Measurements from ENCODE around the gene TRPV5. TPM values are rescaled to one million over a fixed set of nuclear protein-coding genes. Genes with fewer than 3 reads are reported as not detected.

Gene TRPV5
- total RNA-seq, 5 donors from 2014 or later (not counting 1 experiment from before 2014, with no cell fraction given), result not detected

GRCh38 chr7:142963993-142964392 lies 30.4 kb upstream of the TRPV5 start:
- no peaks in the 10 kb centered on the region for H3K9me3 Mint-ChIP-seq
- ChIA-PET CTCF (no interaction called here), POLR2A (no interaction called here)
- no peak overlapping the region for H3K27ac Mint-ChIP-seq
- no peak overlapping the region for H3K4me3 Mint-ChIP-seq
- H3K4me1 Mint-ChIP-seq, result no peaks in the 10 kb centered on the region
- no peak overlapping the region for H3K4me3 ChIP-seq (ENCODE audit: control insufficient read depth in 1 of 2, extremely low read depth in 1 of 2, low read length in 1 of 2)
- H3K9me3 ChIP-seq, result no peaks in the 10 kb centered on the region
- ATAC-seq (replicated peaks in 1 of 4) (no peak), DNase-seq (no peak)
- peaks cover 35 to 58% of the 10 kb centered on the region in 2 donors for H3K27me3 Mint-ChIP-seq
- H3K27ac ChIP-seq (ENCODE audit: low read length), result no peak overlapping the region
- H3K36me3 ChIP-seq (ENCODE audit: control insufficient read depth in 2 of 2, extremely low read depth in 1 of 2, insufficient read depth in 1 of 2, low read length in 1 of 2), result no peaks in the 10 kb centered on the region
- WGBS (ENCODE audit: insufficient coverage), result 63% methylated on average over 2 of the region's 2 CpGs
- peaks cover 0 to 29% of the 10 kb centered on the region in 2 experiments for H3K27me3 ChIP-seq (replicated peaks in 1 of 2; ENCODE audit: control insufficient read depth in 2 of 2, extremely low read depth in 1 of 2, insufficient read depth in 2 of 2, low read length in 1 of 2)
- H3K36me3 Mint-ChIP-seq, result no peaks in the 10 kb centered on the region
- H3K4me1 ChIP-seq (ENCODE audit: control insufficient read depth in 1 of 2, extremely low read depth in 1 of 2, insufficient read depth in 2 of 2, low read length in 2 of 2), result no peaks in the 10 kb centered on the region

- Histone ChIP-seq H3K9me3 (no peaks in the 10 kb centered on the region), H3K36me3 (ENCODE audit: control insufficient read depth in 2 of 2, extremely low read depth in 1 of 2, insufficient read depth in 1 of 2, low read length in 1 of 2) (no peaks in the 10 kb centered on the region), H3K27ac (ENCODE audit: low read length) (no peak overlapping the region), H3K27me3 (replicated peaks in 1 of 2; ENCODE audit: control insufficient read depth in 2 of 2, extremely low read depth in 1 of 2, insufficient read depth in 2 of 2, low read length in 1 of 2) (peaks cover 0 to 25% of the 10 kb centered on the region in 2 experiments), H3K4me3 (ENCODE audit: control insufficient read depth in 1 of 2, extremely low read depth in 1 of 2, low read length in 1 of 2) (no peak overlapping the region), H3K4me1 (ENCODE audit: control insufficient read depth in 1 of 2, extremely low read depth in 1 of 2, insufficient read depth in 2 of 2, low read length in 2 of 2) (no peaks in the 10 kb centered on the region)
- ChIA-PET CTCF (interaction anchor here in 1 of 2 donors (1.3 kb wide), 1 partner anchor 11 kb away, joined by 4 read pairs; no protein-coding TSS in a partner anchor), POLR2A (no interaction called here)
- Mint-ChIP-seq H3K4me1 (no peaks in the 10 kb centered on the region), H3K36me3 (no peaks in the 10 kb centered on the region), H3K27me3 (peaks cover 30 to 49% of the 10 kb centered on the region in 2 donors), H3K27ac (no peak overlapping the region), H3K9me3 (no peaks in the 10 kb centered on the region), H3K4me3 (no peak overlapping the region)
- DNase-seq (no peak), ATAC-seq (replicated peaks in 1 of 4) (no peak)
- no CpG with 5 or more reads among the region's 1 CpG for WGBS (ENCODE audit: insufficient coverage)
Measured at GRCh38 chr7:142962991-142963390, 29.4 kb upstream of the TRPV5 start.

- Histone ChIP-seq H3K27me3 (replicated peaks in 1 of 2; ENCODE audit: control insufficient read depth in 2 of 2, extremely low read depth in 1 of 2, insufficient read depth in 2 of 2, low read length in 1 of 2) (peaks cover 0 to 30% of the 10 kb centered on the region in 2 experiments), H3K4me3 (ENCODE audit: control insufficient read depth in 1 of 2, extremely low read depth in 1 of 2, low read length in 1 of 2) (no peak within 1 kb of the TSS), H3K4me1 (ENCODE audit: control insufficient read depth in 1 of 2, extremely low read depth in 1 of 2, insufficient read depth in 2 of 2, low read length in 2 of 2) (no peaks in the 10 kb centered on the region), H3K9me3 (no peaks in the 10 kb centered on the region), H3K27ac (ENCODE audit: low read length) (no peak within 1 kb of the TSS), H3K36me3 (ENCODE audit: control insufficient read depth in 2 of 2, extremely low read depth in 1 of 2, insufficient read depth in 1 of 2, low read length in 1 of 2) (no peaks in the 10 kb centered on the region)
- no peak for ATAC-seq (replicated peaks in 1 of 4)
- H3K9me3 Mint-ChIP-seq, result no peaks in the 10 kb centered on the region
- DNase-seq, result no peak
- no peaks in the 10 kb centered on the region for H3K4me1 Mint-ChIP-seq
- WGBS (ENCODE audit: insufficient coverage), result 70% methylated on average over 6 of the region's 9 CpGs
- peaks cover 23 to 44% of the 10 kb centered on the region in 2 donors for H3K27me3 Mint-ChIP-seq
- CTCF ChIA-PET, result interaction anchor here in 1 of 2 donors (1.3 kb wide), 1 partner anchor 10 kb away, joined by 4 read pairs; no protein-coding TSS in a partner anchor
- no peak within 1 kb of the TSS for H3K4me3 Mint-ChIP-seq
- no peak within 1 kb of the TSS for H3K27ac Mint-ChIP-seq
- POLR2A ChIA-PET, result no interaction called here
- H3K36me3 Mint-ChIP-seq, result no peaks in the 10 kb centered on the region
Measured at GRCh38 chr7:142961973-142962926, 28.7 kb upstream of the TRPV5 start, which contains the start of gene KEL. Gene KEL (minus strand): TSS chr7:142962363. CDS start chr7:142962206, 157 bp downstream.

GRCh38 chr7:142961595-142961972 lies 28.0 kb upstream of the TRPV5 start:
- POLR2A ChIA-PET, result no interaction called here
- ATAC-seq (replicated peaks in 1 of 4), result no peak
- H3K27me3 Mint-ChIP-seq, result peaks cover 21 to 41% of the 10 kb centered on the region in 2 donors

DNA sequence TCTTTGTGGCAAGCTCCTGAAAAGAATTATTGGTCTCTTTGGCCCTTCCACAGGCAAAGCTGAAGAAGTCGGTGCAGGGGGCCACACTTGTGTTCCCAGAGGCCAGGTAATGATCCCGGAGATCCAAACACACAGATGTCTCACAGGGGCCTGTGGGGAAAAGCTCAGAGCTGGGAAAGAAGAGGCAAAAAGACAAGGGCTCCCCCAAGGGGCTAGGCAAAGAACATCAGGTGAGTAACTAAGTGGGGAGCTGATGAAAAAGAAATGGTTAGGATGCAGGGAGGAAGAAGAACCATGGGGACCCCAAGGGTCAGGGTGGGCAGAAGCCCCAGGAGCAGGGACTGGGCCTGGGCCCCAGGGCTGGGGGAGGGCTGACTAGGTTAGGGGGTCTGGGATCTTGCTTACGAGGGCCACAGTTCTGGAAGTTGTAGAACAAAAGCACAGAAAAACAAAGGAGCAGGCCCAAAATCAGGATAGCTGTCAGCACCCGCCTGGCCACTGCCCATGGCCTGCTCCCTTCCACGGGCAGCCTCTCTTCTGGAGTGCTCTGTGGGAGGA lies 27.5 kb upstream of the TRPV5 start:
- no peak overlapping the region for H3K4me3 Mint-ChIP-seq
- no peak for ATAC-seq (replicated peaks in 1 of 4)
- H3K36me3 ChIP-seq (ENCODE audit: control insufficient read depth in 2 of 2, extremely low read depth in 1 of 2, insufficient read depth in 1 of 2, low read length in 1 of 2), result no peaks in the 10 kb centered on the region
- H3K9me3 ChIP-seq, result no peaks in the 10 kb centered on the region
- no peak overlapping the region for H3K4me3 ChIP-seq (ENCODE audit: control insufficient read depth in 1 of 2, extremely low read depth in 1 of 2, low read length in 1 of 2)
- H3K27ac ChIP-seq (ENCODE audit: low read length), result no peak overlapping the region
- ChIA-PET POLR2A (no interaction called here), CTCF (no interaction called here)
- WGBS (ENCODE audit: insufficient coverage), result 66% methylated on average over 5 of the region's 5 CpGs
- no peaks in the 10 kb centered on the region for H3K4me1 ChIP-seq (ENCODE audit: control insufficient read depth in 1 of 2, extremely low read depth in 1 of 2, insufficient read depth in 2 of 2, low read length in 2 of 2)
- peaks cover 5 to 10% (median 9%) of the 10 kb centered on the region in 3 donors for H3K9me3 Mint-ChIP-seq
- H3K27me3 Mint-ChIP-seq, result peaks cover 21 to 40% of the 10 kb centered on the region in 2 donors
- H3K36me3 Mint-ChIP-seq, result no peaks in the 10 kb centered on the region
- H3K4me1 Mint-ChIP-seq, result no peaks in the 10 kb centered on the region
- no peak for DNase-seq
- no peak overlapping the region for H3K27ac Mint-ChIP-seq
- H3K27me3 ChIP-seq (replicated peaks in 1 of 2; ENCODE audit: control insufficient read depth in 2 of 2, extremely low read depth in 1 of 2, insufficient read depth in 2 of 2, low read length in 1 of 2), result peaks cover 0 to 27% of the 10 kb centered on the region in 2 experiments

More at GRCh38 chr7:142961595-142961972, 28.0 kb upstream of the TRPV5 start:
- WGBS (ENCODE audit: insufficient coverage), result 80% methylated on average over 1 of the region's 4 CpGs
- Mint-ChIP-seq H3K27ac (no peak overlapping the region), H3K4me3 (no peak overlapping the region), H3K9me3 (peaks cover 1 to 5% (median 3%) of the 10 kb centered on the region in 3 donors), H3K4me1 (no peaks in the 10 kb centered on the region), H3K36me3 (no peaks in the 10 kb centered on the region)
- H3K27me3 ChIP-seq (replicated peaks in 1 of 2; ENCODE audit: control insufficient read depth in 2 of 2, extremely low read depth in 1 of 2, insufficient read depth in 2 of 2, low read length in 1 of 2), result peaks cover 0 to 27% of the 10 kb centered on the region in 2 experiments
- H3K36me3 ChIP-seq (ENCODE audit: control insufficient read depth in 2 of 2, extremely low read depth in 1 of 2, insufficient read depth in 1 of 2, low read length in 1 of 2), result no peaks in the 10 kb centered on the region
- H3K4me1 ChIP-seq (ENCODE audit: control insufficient read depth in 1 of 2, extremely low read depth in 1 of 2, insufficient read depth in 2 of 2, low read length in 2 of 2), result no peaks in the 10 kb centered on the region
- no peak overlapping the region for H3K27ac ChIP-seq (ENCODE audit: low read length)
- H3K4me3 ChIP-seq (ENCODE audit: control insufficient read depth in 1 of 2, extremely low read depth in 1 of 2, low read length in 1 of 2), result no peak overlapping the region
- CTCF ChIA-PET, result no interaction called here
- no peak for DNase-seq
- H3K9me3 ChIP-seq, result no peaks in the 10 kb centered on the region

- H3K4me1 ChIP-seq (ENCODE audit: control insufficient read depth in 1 of 2, extremely low read depth in 1 of 2, insufficient read depth in 2 of 2, low read length in 2 of 2), result no peaks in the 10 kb centered on the region
- H3K27ac ChIP-seq (ENCODE audit: low read length), result no peak overlapping the region
- no peak overlapping the region for H3K4me3 ChIP-seq (ENCODE audit: control insufficient read depth in 1 of 2, extremely low read depth in 1 of 2, low read length in 1 of 2)
- H3K36me3 Mint-ChIP-seq, result no peaks in the 10 kb centered on the region
- ATAC-seq (replicated peaks in 1 of 4) (no peak), DNase-seq (no peak)
- peaks cover 14 to 24% (median 15%) of the 10 kb centered on the region in 3 donors for H3K9me3 Mint-ChIP-seq
- peaks cover 21 to 32% of the 10 kb centered on the region in 2 donors for H3K27me3 Mint-ChIP-seq
- H3K27ac Mint-ChIP-seq, result no peak overlapping the region
- CTCF ChIA-PET, result interaction anchor here (0.7 kb wide), 2 partner anchors 100 to 191 kb away, joined by 3 read pairs; no protein-coding TSS in a partner anchor
- H3K27me3 ChIP-seq (replicated peaks in 1 of 2; ENCODE audit: control insufficient read depth in 2 of 2, extremely low read depth in 1 of 2, insufficient read depth in 2 of 2, low read length in 1 of 2), result peaks cover 0 to 23% of the 10 kb centered on the region in 2 experiments
- no peak overlapping the region for H3K4me3 Mint-ChIP-seq
- no peaks in the 10 kb centered on the region for H3K4me1 Mint-ChIP-seq
- POLR2A ChIA-PET, result no interaction called here
- H3K36me3 ChIP-seq (ENCODE audit: control insufficient read depth in 2 of 2, extremely low read depth in 1 of 2, insufficient read depth in 1 of 2, low read length in 1 of 2), result no peaks in the 10 kb centered on the region
- H3K9me3 ChIP-seq, result no peaks in the 10 kb centered on the region
Measured at GRCh38 chr7:142959202-142959601, 25.7 kb upstream of the TRPV5 start.

Measured in T-cell (primary cell).